A673 (cell line): ENCODE data around the gene C1orf210. TPM values are rescaled to one million over a fixed set of nuclear protein-coding genes. Genes with fewer than 3 reads are reported as not detected.

Experiments
- BruUV-seq: library from RNA; stranded (reverse); fragments of 400-500 nt; replicated peaks from 2 replicates; lab custom pipeline; 2021; lab: Mats Ljungman, UMichigan
- CTCF ChIA-PET: fragments of 300-600 bp; sonication (Branson Sonifier 250); formaldehyde crosslinking; loops from one replicate; lab custom pipeline; 2022; ENCODE audit warnings: antibody characterized with exemption; lab: Charles Lee
- POLR2A ChIA-PET: fragments of 300-600 bp; sonication (Branson Sonifier 250); formaldehyde crosslinking; loops from one replicate; lab custom pipeline; 2022; ENCODE audit warnings: antibody characterized with exemption; ENCODE audit not compliant: low non-redundant PET; lab: Charles Lee
- DNase-seq: peaks from one replicate; pipeline ENCODE4 v3.0.0-alpha.2; 2015; ENCODE audit warnings: low spot score
- H3K27ac ChIP-seq: fragments of 200-600 bp; sonication (generic); 2 replicates; pipeline ENCODE4 v1.5.1; 2016; ENCODE audit warnings: mixed run types, low read depth, mild to moderate bottlenecking, mixed read lengths, antibody characterized with exemption, low read length; ENCODE audit not compliant: poor library complexity, severe bottlenecking
- H3K27me3 ChIP-seq: fragments of 200-600 bp; sonication (generic); replicated peaks from 2 replicates; pipeline ENCODE4 v1.6.1; 2017; ENCODE audit warnings: mixed run types, low read depth, mild to moderate bottlenecking, mixed read lengths, antibody characterized with exemption, low read length; ENCODE audit not compliant: insufficient read depth, poor library complexity
- H3K36me3 ChIP-seq: fragments of 200-600 bp; sonication (generic); 2 replicates; pipeline ENCODE4 v1.6.1; 2016; ENCODE audit warnings: mixed run types, mild to moderate bottlenecking, mixed read lengths, antibody characterized with exemption, low read length; ENCODE audit not compliant: insufficient read depth, poor library complexity, severe bottlenecking
- H3K4me1 ChIP-seq: fragments of 200-600 bp; sonication (generic); 2 replicates; pipeline ENCODE4 v1.6.1; 2017; ENCODE audit warnings: mixed run types, mild to moderate bottlenecking, mixed read lengths, antibody characterized with exemption, low read length; ENCODE audit not compliant: insufficient read depth, poor library complexity, severe bottlenecking
- H3K4me3 ChIP-seq: fragments of 200-600 bp; sonication (generic); 2 replicates; pipeline ENCODE4 v1.5.1; 2016; ENCODE audit warnings: low read depth, mixed run types, mild to moderate bottlenecking, mixed read lengths, low read length; ENCODE audit not compliant: poor library complexity, severe bottlenecking
- H3K9me3 ChIP-seq: fragments of 200-600 bp; sonication (generic); 2 replicates; pipeline ENCODE4 v1.6.1; 2016; ENCODE audit warnings: mixed run types, low read depth, mild to moderate bottlenecking, mixed read lengths, antibody characterized with exemption, low read length; ENCODE audit not compliant: poor library complexity, severe bottlenecking
- CTCF ChIP-seq: fragments of 300-800, 200-600 bp; sonication (generic); conservative IDR thresholded peaks from 2 replicates; pipeline ENCODE4 v1.5.1; 2017; ENCODE audit warnings: low read depth, mild to moderate bottlenecking, antibody characterized with exemption, low read length, moderate library complexity, mixed read lengths
- EZH2 ChIP-seq: fragments of 200-600 bp; sonication (generic); IDR thresholded peaks from 2 replicates; pipeline ENCODE4 v1.6.1; 2017; ENCODE audit warnings: borderline replicate concordance, low read depth, mild to moderate bottlenecking, mixed read lengths, antibody characterized with exemption, low read length; ENCODE audit not compliant: poor library complexity, severe bottlenecking
- intact Hi-C: fragments of 100-400 bp; cut with micrococcal nuclease; formaldehyde crosslinking; loops from one replicate; pipeline ENCODE4 v1.10.0; 2022; ENCODE audit not compliant: unreplicated experiment
- total RNA-seq: library from RNA; stranded (reverse); gene quantifications from 2 replicates; pipeline ENCODE4 v1.2.3, GENCODE V29; 2021

The C1orf210 gene
- total RNA-seq, 1 experiment from 2014 or later = not detected

DNA sequence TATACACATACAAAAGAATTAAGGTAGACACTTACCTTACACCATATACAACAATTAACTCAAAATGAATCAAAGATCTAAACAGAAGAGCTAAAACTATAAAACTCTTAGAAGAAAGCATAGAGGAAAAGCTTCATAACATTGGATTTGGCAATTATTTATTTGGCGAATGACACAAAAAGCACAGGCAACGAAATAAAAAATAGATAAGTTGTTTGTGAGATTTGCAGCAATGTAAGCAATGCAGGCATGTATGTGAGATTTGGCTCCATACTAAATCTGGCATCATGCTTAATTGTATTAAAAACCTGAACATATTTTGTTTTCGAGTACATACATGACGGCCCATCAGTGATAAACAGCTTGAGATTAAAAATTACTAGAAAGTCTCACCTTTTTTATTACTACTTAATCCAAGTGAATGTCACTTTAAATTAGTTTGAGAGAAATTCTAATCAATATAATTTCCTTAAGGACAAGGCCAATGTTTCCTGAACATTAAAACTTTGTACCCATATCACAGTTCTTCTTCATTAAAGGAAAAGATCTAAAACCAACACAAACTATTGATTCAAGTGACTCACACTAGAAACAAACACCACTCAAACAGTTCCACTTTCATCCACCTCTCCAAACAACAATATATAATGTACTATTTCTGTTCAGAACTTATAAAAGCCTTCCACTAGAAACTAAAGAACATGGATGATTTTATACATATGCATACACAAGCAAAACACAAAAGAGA lies 38.7 kb downstream of the C1orf210 start:
- Histone ChIP-seq H3K36me3 (no peaks in the 10 kb centered on the region), H3K27ac (no peak overlapping the region), H3K27me3 (no peaks in the 10 kb centered on the region), H3K4me3 (no peak overlapping the region), H3K4me1 (no peaks in the 10 kb centered on the region), H3K9me3 (peaks cover 6% of the 10 kb centered on the region)
- intact Hi-C loops = loop anchor here (5.0 to 10.0 kb wide), 2 partner anchors 86 to 108 kb away; partner anchors contain the start of gene CDC20
- no TSS peak for BruUV-seq
- ChIA-PET CTCF (no interaction called here), POLR2A (no interaction called here)
- DNase-seq = no peak
- no peak for TF ChIP-seq CTCF
- no peak for TF ChIP-seq EZH2

DNA sequence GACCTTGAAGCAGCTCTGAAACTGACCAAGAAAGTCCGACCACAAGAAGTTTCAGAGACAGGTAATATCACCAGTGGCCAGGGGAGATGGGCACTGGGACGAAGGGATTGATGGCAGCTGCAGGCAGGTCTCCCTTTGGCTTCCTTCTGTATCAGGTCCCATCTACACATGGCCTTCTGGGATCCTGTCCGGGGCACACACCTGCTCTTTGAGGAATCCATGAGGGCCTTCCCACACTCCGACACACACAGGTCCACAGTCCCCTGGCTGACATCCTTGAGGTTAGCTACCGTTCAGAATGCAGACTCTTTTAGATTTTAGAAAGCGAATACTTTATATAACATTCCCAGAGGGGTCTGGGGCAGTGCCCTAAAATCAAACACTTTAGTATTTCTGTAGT lies 42.1 kb downstream of the C1orf210 start:
- no peaks in the 10 kb centered on the region for H3K4me1 ChIP-seq
- no peak for DNase-seq

DNA sequence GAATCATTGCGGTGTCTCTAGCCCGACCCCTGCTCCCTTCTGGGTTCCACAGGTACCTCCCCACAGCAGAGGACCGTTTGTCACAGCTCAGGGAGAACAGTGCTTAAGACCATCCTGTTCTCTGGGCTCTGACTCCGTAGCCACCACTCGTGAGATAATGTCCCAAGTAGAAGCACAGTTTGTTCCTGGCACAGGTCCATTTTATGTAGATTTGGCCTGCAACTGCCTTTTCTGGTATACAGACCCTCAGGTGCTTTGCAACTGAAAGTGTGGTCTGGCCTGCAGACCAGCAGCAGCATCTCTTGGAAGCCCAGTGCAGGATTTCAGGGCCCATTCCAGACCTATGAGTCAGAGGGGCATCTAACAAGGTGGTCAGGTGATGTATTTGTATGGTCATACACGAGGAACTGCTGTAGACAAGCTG lies 44.0 kb downstream of the C1orf210 start:
- intact Hi-C loops = loop anchor here (10.0 kb wide), 1 partner anchor 113 kb away; the partner anchor contains the start of gene CDC20
- no peak overlapping the region for H3K27ac ChIP-seq
- no peaks in the 10 kb centered on the region for H3K9me3 ChIP-seq
- CTCF ChIA-PET = no interaction called here
- TF ChIP-seq EZH2 = no peak
- TF ChIP-seq CTCF = no peak
- no peaks in the 10 kb centered on the region for H3K4me1 ChIP-seq
- DNase-seq = no peak
- no TSS peak for BruUV-seq
- POLR2A ChIA-PET = no interaction called here
- no peaks in the 10 kb centered on the region for H3K36me3 ChIP-seq
- no peaks in the 10 kb centered on the region for H3K27me3 ChIP-seq
- H3K4me3 ChIP-seq = no peak overlapping the region

More for the DNA sequence above, 42.1 kb downstream of the C1orf210 start:
- ChIA-PET CTCF (no interaction called here), POLR2A (no interaction called here)
- BruUV-seq = no TSS peak
- Histone ChIP-seq H3K9me3 (peaks cover 6% of the 10 kb centered on the region), H3K27ac (no peak overlapping the region), H3K27me3 (no peaks in the 10 kb centered on the region), H3K36me3 (no peaks in the 10 kb centered on the region), H3K4me3 (no peak overlapping the region)
- intact Hi-C loops = loop anchor here (10.0 kb wide), 1 partner anchor 112 kb away; the partner anchor contains the start of gene CDC20
- TF ChIP-seq CTCF (no peak), EZH2 (no peak)
